ENCODE results near the gene GRHPR.

The GRHPR gene

DNA sequence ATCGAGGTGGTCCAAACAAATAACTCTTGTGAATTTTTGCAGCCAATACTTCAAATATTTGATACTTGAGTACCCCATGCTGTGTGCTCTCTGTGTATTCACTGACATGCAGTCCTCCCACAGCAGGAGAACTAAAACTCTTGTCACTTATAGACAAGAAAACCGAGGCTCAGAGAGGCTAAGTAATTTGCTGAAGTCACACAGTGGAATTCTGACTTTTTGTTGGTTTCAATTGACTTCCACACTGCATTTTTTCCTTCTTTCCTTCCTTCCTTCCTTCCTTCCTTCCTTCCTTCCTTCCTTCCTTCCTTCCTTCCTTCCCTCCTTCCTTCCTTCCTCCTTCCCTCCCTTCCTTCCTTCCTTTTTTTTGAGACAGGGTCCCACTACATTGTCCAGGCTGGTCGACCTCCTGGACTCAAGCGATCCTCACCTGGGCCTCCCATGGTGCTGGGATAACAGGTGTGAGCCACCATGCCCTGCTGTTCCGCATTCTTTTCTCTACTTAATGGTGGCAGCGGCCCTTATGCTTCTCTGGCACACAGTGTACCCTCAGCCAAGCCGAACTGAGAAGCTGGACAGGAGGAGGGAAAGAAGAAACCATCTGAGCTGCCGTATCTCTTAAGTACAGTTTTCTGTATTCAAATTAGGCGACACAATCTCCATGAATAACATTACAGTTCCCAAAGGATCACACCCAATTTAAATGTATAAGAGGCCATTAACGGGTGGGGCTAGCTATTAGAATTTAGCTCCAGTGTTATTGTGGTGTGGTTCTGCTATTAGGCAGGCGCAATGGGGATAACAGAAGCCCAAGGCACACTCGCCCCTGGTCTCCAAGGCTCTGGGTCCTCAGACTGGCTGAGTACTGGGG lies 38.4 kb upstream of the GRHPR start:
- TF ChIP-seq, protein P1, sequence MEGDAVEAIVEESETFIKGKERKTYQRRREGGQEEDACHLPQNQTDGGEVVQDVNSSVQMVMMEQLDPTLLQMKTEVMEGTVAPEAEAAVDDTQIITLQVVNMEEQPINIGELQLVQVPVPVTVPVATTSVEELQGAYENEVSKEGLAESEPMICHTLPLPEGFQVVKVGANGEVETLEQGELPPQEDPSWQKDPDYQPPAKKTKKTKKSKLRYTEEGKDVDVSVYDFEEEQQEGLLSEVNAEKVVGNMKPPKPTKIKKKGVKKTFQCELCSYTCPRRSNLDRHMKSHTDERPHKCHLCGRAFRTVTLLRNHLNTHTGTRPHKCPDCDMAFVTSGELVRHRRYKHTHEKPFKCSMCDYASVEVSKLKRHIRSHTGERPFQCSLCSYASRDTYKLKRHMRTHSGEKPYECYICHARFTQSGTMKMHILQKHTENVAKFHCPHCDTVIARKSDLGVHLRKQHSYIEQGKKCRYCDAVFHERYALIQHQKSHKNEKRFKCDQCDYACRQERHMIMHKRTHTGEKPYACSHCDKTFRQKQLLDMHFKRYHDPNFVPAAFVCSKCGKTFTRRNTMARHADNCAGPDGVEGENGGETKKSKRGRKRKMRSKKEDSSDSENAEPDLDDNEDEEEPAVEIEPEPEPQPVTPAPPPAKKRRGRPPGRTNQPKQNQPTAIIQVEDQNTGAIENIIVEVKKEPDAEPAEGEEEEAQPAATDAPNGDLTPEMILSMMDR (IDR thresholded peaks at IDR 0.05; ENCODE audit: low read depth, low read length, missing control alignments), result no peak
- DNase-seq (ENCODE audit: extremely low read depth, low read depth), result no peak
- no peak overlapping the region for H3K4me3 ChIP-seq (replicated peaks; ENCODE audit: low read depth, low read length)

DNA sequence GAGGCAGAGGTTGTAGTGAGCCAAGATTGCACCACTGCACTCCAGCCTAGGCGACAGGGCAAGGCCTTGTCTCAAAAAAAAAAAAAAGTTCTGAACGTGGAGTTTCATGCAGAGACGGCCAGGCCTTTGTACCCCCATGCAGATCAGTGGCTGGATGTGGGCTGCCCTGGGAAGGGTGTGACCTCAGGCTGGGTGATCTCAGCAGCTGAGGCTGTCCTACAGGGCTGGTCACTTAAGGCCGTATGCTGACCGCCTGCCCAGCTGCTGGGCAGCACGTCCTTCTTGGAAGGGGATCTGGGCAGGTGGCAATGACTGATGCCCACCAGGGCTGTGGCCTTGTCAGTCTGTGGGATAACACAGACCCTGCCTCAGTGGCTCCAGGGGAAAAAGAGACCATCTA lies 37.2 kb upstream of the GRHPR start:
- DNase-seq (ENCODE audit: extremely low read depth, low read depth), result no peak
- TF ChIP-seq, protein P1 (IDR thresholded peaks at IDR 0.05; ENCODE audit: low read depth, low read length, missing control alignments), result no peak
- H3K4me3 ChIP-seq (replicated peaks; ENCODE audit: low read depth, low read length), result no peak overlapping the region

DNA sequence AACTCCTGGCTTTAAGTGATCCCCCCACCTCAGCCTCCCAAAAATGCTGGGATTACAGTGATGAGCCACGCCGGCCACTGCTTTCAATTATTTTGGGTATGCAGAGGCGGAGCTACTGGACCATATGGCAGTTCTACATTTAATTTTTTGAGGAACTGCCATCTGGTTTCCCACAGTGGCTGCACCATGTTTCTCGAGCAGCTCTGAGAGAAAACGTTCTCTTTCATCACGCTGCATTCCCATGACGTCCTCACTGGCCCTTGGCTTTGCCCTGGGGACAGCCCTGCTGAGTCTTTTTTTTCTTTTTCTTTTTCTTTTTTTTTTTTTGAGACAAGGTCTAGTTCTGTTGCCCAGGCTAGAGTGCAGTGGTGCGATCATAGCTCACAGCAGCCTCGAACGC lies 35.5 kb upstream of the GRHPR start:
- no peak overlapping the region for H3K4me3 ChIP-seq (replicated peaks; ENCODE audit: low read depth, low read length)
- DNase-seq (ENCODE audit: extremely low read depth, low read depth), result peak; percentile 15
- TF ChIP-seq, protein P1 (IDR thresholded peaks at IDR 0.05; ENCODE audit: low read depth, low read length, missing control alignments), result no peak

DNA sequence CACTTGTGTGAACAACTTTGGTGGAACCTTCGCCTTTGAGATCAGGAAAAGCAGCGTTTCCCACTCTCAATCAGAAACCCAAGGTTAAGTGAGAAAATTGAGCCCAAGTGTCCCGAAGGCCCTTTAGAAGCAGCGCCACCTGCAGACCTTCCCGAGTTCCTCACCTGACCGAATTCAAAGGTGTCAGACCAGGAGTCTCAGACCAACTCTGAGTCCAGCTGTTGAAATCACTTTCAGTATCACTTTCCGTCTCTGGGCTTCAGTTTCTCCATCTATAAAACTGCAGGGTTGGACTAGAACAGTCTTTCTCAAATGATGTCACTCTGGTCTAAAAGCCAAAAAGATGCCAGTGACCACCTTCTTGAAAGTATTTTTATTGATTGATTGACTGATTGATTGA lies 31.7 kb upstream of the GRHPR start:
- no peak overlapping the region for H3K4me3 ChIP-seq (replicated peaks; ENCODE audit: low read depth, low read length)
- no peak for DNase-seq (ENCODE audit: extremely low read depth, low read depth)
- TF ChIP-seq, protein P1 (IDR thresholded peaks at IDR 0.05; ENCODE audit: low read depth, low read length, missing control alignments), result peak; percentile 34

DNA sequence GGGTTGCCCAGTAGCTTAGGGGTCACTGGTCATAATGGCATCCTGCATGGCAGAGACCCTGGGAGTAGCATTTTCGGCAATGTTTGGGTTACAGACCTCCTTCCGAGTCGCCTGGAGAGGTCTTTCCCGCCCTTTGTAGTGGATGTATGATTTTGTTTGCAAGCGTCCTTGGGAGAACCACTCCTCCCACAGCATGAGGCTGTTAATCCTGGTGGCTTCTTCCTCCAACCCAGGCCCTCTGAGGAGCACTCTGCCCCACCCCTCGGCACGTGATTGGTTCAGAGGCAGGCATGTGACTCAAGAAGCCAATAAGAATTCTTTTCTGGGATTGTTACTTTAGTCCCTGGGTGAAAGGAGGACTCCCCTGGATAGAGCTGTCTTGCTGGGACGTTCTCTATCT lies 30.2 kb upstream of the GRHPR start:
- TF ChIP-seq, protein P1 (IDR thresholded peaks at IDR 0.05; ENCODE audit: low read depth, low read length, missing control alignments), result no peak
- no peak for DNase-seq (ENCODE audit: extremely low read depth, low read depth)

DNA sequence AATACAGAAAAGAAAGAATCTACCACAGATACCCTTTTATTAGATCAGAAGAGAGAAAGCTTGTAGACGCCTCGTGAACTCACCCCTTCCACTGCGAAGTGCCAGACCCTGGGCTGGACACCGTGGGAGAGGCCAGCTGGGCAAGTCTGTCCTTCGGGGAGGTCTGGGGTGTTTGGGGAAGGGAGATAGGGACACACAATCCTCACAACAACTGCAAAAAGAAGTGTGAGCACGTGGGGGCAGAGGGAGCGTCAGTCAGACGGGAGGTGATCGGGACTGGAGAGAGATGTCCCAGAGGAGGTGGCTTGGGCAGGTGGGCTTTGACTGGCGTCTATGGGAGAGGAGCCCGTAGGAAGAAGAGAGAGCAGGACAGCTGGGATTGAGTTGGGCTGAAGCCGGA lies 27.3 kb upstream of the GRHPR start:
- TF ChIP-seq, protein P1 (IDR thresholded peaks at IDR 0.05; ENCODE audit: low read depth, low read length, missing control alignments), result no peak
- no peak for DNase-seq (ENCODE audit: extremely low read depth, low read depth)
- no peak overlapping the region for H3K4me3 ChIP-seq (replicated peaks; ENCODE audit: low read depth, low read length)

More for the DNA sequence above, 30.2 kb upstream of the GRHPR start:
- H3K4me3 ChIP-seq (replicated peaks; ENCODE audit: low read depth, low read length), result no peak overlapping the region

Data from HFF-Myc (cell line).